KOPT-K1 (cell line): ENCODE data around the gene ACTN3.

Experiments used
- H3K27ac ChIP-seq: fragments of 200-600 bp; sonication (generic); 2 replicates; pipeline ENCODE4 v1.5.1; 2016; ENCODE audit warnings: antibody characterized with exemption, mild to moderate bottlenecking, low read depth, low read length; ENCODE audit not compliant: poor library complexity, severe bottlenecking
- H3K36me3 ChIP-seq: fragments of 200-600 bp; sonication (generic); 2 replicates; pipeline ENCODE4 v1.5.1; 2017; ENCODE audit warnings: antibody characterized with exemption, mild to moderate bottlenecking, low read length, moderate library complexity; ENCODE audit not compliant: insufficient read depth
- H3K9me3 ChIP-seq: fragments of 200-600 bp; sonication (generic); 2 replicates; pipeline ENCODE4 v1.5.1; 2017; ENCODE audit warnings: antibody characterized with exemption, low read length, mild to moderate bottlenecking; ENCODE audit not compliant: insufficient read depth, poor library complexity, severe bottlenecking

ACTN3 gene

GRCh38 chr11:66554602-66555001 lies 7.9 kb downstream of the ACTN3 start:
- Histone ChIP-seq H3K27ac (no peak overlapping the region), H3K9me3 (no peaks in the 10 kb centered on the region), H3K36me3 (no peaks in the 10 kb centered on the region)

GRCh38 chr11:66555416-66555815 lies 8.7 kb downstream of the ACTN3 start:
- no peaks in the 10 kb centered on the region for H3K36me3 ChIP-seq
- no peak overlapping the region for H3K27ac ChIP-seq
- no peaks in the 10 kb centered on the region for H3K9me3 ChIP-seq

GRCh38 chr11:66556086-66556485 lies 9.4 kb downstream of the ACTN3 start:
- H3K27ac ChIP-seq, result no peak overlapping the region
- H3K36me3 ChIP-seq, result no peaks in the 10 kb centered on the region
- no peaks in the 10 kb centered on the region for H3K9me3 ChIP-seq

- Histone ChIP-seq H3K27ac (no peak overlapping the region), H3K9me3 (no peaks in the 10 kb centered on the region), H3K36me3 (no peaks in the 10 kb centered on the region)
Measured at GRCh38 chr11:66557733-66558326, 11.1 kb downstream of the ACTN3 start.

- Histone ChIP-seq H3K27ac (no peak overlapping the region), H3K36me3 (no peaks in the 10 kb centered on the region), H3K9me3 (no peaks in the 10 kb centered on the region)
Measured at GRCh38 chr11:66559142-66559865, 12.6 kb downstream of the ACTN3 start.

- Histone ChIP-seq H3K9me3 (no peaks in the 10 kb centered on the region), H3K36me3 (no peaks in the 10 kb centered on the region), H3K27ac (no peak overlapping the region)
Measured at GRCh38 chr11:66559866-66560676, 13.4 kb downstream of the ACTN3 start.

- no peak overlapping the region for H3K27ac ChIP-seq
- H3K36me3 ChIP-seq, result no peaks in the 10 kb centered on the region
- H3K9me3 ChIP-seq, result no peaks in the 10 kb centered on the region
Measured at GRCh38 chr11:66561178-66561974, 14.7 kb downstream of the ACTN3 start.

GRCh38 chr11:66561975-66562248 lies 15.2 kb downstream of the ACTN3 start:
- Histone ChIP-seq H3K36me3 (no peaks in the 10 kb centered on the region), H3K27ac (no peak overlapping the region), H3K9me3 (no peaks in the 10 kb centered on the region)

- H3K36me3 ChIP-seq, result no peaks in the 10 kb centered on the region
- no peaks in the 10 kb centered on the region for H3K9me3 ChIP-seq
- H3K27ac ChIP-seq, result no peak overlapping the region
Measured at GRCh38 chr11:66562275-66562674, 15.6 kb downstream of the ACTN3 start.

GRCh38 chr11:66562907-66563583 lies 16.3 kb downstream of the ACTN3 start:
- no peaks in the 10 kb centered on the region for H3K9me3 ChIP-seq
- H3K27ac ChIP-seq, result no peak overlapping the region
- H3K36me3 ChIP-seq, result no peaks in the 10 kb centered on the region

- Histone ChIP-seq H3K36me3 (no peaks in the 10 kb centered on the region), H3K9me3 (no peaks in the 10 kb centered on the region), H3K27ac (no peak overlapping the region)
Measured at GRCh38 chr11:66563832-66564231, 17.1 kb downstream of the ACTN3 start.

- H3K9me3 ChIP-seq, result no peaks in the 10 kb centered on the region
- no peak overlapping the region for H3K27ac ChIP-seq
- H3K36me3 ChIP-seq, result no peaks in the 10 kb centered on the region
Measured at GRCh38 chr11:66564538-66564937, 17.8 kb downstream of the ACTN3 start.

GRCh38 chr11:66564984-66565383 lies 18.3 kb downstream of the ACTN3 start:
- H3K36me3 ChIP-seq, result no peaks in the 10 kb centered on the region
- no peaks in the 10 kb centered on the region for H3K9me3 ChIP-seq
- H3K27ac ChIP-seq, result no peak overlapping the region

GRCh38 chr11:66566221-66566620 lies 19.5 kb downstream of the ACTN3 start:
- no peak overlapping the region for H3K27ac ChIP-seq
- H3K9me3 ChIP-seq, result no peaks in the 10 kb centered on the region

GRCh38 chr11:66567787-66568123 lies 21.1 kb downstream of the ACTN3 start:
- no peaks in the 10 kb centered on the region for H3K9me3 ChIP-seq
- no peak overlapping the region for H3K27ac ChIP-seq
- no peaks in the 10 kb centered on the region for H3K36me3 ChIP-seq

More at GRCh38 chr11:66566221-66566620, 19.5 kb downstream of the ACTN3 start:
- no peaks in the 10 kb centered on the region for H3K36me3 ChIP-seq
